Stimulated activated CD8-positive, alpha-beta memory T cell treated with anti-CD3 and anti-CD28 coated beads, Interleukin-4, amount 100 ng/mL, for 48 hours (primary cell): ENCODE data around the gene PEX11B.
"Not testable (repeated sequence)": the region's sequence is repeated elsewhere in the genome, so short reads cannot be mapped to it uniquely, and the experiment has no call there.

ENCODE experiments used
- DNase-seq: peaks from one replicate; pipeline ENCODE4 v3.0.0-alpha.2; 2020

Gene PEX11B

DNA sequence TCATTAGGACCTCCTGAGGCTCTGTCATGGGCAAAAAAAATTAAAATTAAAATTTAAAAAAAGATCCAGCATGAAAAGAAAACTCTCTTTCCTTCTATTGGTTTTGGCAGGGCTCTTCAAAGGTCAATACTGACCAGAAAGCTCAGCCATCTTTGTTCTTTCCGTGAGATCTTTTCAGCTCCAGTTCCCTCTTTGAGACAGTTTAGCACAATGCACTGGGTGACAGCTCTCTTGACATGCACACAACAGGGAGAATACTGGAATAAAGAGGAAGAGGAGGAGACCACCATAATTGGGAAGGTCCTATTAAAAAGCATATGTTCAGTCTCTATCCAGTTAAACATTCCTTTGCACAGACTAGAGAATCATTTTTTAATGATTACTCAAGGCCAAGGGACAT is 33.0 kb upstream of the PEX11B start:
- DNase-seq, result no peak

DNA sequence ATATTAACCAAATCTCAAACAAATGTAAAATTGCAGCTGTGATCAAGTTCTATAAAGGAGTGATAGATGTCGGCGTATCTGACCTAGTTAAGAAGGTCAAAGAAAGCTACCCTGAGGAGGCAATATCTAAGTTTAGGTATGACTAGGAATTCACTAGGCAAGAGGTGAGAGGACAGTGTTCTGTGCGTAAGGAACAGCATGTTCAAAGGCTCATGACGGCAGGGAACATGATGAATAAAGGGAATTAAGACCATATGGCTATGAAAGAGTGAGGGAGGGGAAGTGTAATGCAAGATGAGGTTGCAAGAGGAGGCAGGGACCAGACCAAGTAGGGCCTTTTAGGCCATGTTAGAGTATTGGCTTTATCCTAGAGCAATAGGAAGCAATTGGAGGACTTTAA is 30.7 kb upstream of the PEX11B start:
- DNase-seq, result no peak

DNA sequence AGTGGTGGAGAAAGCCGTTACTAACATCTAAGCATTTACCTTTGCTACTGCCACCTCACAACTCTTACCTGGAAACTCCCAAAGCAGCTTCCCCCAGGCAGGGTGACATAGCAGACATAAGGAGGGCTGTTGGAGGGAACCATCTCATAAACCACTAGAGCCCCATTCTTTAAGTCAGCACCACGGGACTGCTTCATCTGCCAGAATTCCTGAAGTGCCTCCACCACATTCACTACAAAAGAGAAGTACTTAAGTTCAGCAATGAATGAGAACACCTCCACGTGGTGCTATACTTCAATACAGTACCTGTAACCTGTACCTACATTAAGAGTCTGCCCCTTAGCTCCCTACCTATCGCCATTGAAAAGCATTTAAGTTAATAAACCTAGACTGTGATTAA is 29.0 kb upstream of the PEX11B start:
- no peak for DNase-seq

DNA sequence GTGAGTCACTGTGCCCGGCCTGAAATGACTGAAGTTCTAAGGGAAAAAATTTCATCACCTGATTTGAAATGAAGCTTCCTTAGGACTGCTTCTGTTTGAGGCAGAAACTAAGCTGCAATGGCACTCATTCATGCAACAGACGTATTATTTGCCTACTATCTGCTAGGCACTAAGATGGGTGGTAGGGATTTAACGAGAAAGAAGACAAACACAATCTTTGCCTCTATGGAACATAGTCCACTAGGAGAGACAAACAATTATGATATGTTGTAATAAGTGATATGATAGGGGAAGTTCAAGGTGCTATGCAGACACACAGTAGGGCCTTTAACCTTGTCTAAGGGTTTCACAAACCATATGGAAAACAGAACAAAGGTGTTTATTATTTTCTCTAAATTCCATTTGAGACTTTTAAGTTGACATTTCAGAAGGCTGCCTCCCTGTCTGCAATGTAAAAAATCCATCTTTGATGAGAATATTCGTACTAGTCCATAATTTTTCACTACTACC is 28.0 kb upstream of the PEX11B start:
- DNase-seq, result no peak

DNA sequence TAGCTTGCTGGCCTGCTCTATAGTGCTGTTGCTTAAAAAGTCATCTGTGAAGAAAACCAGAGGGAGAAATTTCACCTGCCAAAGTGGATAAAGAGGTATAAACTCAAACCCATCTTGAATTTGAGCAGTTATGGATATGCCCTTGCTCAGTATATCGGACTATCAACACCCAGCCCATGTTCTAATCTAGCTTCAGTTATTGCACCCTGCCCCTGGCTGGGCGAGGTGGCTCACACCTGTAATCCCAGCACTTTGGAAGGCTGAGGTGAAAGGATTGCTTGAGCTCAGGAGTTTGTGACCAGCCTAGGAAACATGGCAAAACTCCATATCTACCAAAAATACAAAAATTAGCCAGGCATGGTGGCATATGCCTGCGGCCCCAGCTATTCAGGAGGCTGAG is 26.0 kb upstream of the PEX11B start:
- no peak for DNase-seq

DNA sequence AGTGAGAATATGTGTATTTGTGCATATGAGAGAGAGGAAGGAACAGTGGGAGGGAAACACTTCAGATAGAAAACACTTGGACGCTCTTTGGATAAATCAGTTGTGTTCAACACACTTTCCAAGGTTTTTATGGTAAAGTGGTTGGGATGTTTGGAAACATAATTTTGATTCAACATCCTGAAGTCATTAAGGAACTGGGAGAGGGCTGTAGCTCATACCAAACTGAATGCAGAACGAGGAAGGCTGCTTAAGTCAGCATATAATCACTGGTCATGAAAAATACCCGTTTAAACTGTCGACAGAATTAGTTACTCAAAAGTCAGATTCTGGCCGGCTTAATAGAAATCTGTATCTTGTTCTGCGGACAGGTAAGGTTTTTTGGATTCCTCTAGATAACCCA is 24.4 kb upstream of the PEX11B start:
- no peak for DNase-seq

DNA sequence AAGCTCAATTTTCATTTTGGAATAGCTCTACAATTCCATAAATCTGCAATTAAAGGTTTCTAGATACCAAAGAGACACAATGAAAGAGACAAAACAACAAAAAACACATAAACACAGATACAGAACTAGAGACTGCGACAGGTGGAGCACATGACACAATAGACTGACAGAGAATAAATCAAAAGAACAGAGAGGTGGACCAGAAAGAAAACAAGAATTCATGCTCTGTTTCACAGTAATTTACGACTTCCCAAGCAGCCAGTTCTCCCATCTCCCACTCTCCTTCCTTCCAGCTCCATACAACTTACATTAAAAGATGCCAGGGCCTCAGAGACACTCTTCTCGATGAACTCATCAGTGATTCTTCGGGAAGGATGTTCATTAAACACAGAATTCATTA is 23.9 kb upstream of the PEX11B start:
- no peak for DNase-seq

DNA sequence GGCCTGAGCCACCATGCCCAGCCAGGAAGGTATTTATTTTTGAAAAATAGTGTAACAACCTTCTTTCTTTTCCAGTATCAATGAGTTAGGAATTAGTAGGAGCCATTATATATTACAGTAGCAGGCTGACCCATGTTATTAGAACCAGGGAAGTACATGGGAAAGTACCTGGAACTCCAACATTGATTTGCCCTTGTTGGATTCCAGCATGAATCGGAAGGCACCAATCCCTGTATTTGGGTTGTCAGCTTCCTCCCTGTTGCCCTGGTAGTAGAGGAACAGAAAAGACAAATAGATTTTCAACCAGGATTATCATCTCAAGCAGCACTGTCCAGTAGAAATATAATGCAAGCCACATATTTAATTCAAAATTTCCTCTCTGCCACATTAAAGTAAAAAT is 18.9 kb upstream of the PEX11B start:
- no peak for DNase-seq

DNA sequence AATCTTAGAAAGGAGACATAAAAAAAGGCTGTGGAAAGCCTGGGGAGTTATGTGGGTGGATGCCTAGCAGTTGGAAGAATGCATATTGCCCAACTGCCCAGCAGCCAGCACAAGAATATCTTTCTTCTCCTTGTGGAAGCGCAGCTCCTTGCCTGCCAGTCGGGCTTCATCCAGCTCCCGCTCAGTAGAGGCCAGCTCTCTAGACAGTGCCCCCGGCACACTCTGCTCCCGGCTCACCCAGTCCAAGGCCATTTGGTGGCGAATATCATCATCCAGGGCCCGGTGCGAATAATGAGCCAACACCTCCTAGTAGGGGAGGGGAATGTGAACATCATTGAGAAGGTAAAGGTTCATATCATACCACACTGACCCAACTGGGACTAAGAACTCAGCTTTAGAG is 17.7 kb upstream of the PEX11B start:
- no peak for DNase-seq

DNA sequence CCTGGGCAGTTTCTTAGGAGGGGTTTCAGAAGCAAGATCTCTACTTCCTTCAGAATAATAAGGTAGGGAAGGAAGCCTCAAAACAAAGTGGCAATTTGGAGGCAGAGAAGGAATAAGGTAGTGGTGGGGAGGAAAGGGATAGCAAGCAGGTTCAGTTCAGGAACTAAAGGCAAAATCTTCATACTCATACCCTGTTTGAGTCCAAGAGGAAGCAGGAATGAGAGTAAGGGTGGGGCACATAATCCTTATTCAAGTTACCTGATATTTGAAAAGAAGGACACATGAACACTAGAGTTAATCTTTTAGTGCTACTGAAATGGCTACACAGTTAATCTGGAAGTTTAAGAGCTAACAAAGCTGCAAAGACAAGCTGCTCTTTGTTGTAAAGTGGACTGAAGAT is 17.2 kb upstream of the PEX11B start:
- no peak for DNase-seq

DNA sequence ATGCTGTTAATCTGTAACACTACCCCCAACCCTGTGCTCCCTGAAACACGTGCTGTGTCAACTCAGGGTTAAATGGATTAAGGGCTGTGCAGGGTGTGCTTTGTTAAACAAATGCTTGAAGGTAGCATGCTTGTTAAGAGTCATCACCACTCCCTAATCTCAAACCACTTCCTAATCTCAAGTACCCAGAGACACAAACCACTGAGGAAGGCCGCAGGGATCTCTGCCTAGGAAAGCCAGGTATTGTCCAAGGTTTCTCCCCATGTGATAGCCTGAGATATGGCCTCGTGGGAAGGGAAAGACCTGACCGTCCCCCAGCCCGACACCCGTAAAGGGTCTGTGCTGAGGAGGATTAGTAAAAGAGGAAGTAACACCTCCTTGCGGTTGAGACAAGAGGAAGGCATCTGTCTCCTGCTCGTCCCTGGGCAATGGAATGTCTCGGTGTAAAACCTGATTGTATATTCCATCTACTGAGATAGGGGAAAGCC is 14.0 kb upstream of the PEX11B start:
- not testable (repeated sequence) for DNase-seq

DNA sequence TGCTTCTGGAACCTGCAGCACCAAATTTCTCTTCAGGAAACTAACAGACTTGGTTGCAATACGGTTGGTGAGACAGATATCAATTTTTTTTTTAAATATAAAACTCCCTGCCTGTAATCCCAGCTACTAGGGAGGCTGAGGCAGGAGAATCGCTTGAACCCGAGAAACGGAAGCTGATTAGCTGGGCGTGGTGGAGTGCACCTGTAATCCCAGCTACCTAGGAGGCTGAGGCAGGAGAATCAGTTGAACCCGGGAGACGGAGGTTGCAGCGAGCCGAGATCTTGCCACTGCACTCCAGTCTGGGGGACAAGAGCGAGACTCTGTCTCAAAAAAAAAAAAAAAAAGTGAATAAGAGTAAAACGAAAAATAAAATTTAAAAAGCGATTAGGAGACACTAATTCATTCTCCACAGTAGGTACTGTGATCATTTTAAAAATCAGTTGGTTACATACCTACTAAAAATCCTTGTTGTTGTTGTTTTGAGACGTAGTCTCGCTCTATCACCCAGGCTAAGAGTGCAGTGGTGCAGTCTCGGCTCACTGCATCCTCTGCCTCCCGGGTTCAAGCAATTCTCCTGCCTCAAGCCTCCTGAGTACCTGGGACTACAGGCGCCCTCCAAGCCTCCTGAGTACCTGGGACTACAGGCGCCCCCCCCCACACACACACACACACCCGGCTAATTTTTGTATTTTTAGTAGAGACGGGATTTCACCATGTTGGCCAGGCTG is 9.6 kb upstream of the PEX11B start:
- DNase-seq, result peak; percentile 36

DNA sequence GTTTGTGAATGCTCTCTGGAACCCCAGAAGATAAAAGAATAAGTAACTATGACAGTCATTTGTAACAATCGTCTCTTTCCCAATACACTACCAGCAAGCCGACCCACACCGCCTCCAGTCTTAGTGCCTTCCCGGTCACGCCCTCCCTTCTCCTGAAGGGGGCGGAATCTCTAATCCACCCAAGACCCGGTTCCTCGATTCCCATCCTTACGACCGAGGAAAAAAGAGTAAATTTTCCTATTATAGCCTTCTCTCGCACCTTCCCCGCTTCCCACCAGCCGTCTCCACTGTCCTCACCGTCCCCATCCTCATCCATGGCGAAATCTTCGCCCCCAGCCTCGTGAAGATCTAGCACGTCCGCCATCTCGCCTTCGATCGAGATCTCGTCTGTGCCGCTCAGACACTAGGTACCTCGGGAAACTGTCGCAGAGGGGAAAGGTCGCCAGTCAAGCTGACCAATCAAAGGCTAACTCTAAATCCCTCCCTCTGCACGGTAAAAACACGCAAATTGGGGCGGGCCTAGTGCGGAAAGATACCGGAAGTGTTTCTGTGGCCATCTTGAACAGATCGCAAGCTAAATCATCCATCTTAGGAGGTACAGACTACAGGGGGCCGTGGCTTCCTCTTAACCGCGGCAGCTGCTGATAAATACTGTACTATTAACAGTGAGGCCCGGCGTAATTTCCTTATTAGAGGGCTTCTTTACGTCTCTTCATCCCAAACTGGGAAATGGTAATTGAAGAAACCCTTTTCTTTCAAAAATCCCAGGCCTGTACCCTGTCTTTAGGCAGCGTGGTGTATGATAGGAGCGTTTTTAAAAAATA is 8.8 kb upstream of the PEX11B start, which contains the start of gene RBM8A:
Gene RBM8A, minus strand, starts transcription at position 422 of the 824 bp plus-strand sequence. Its CDS starts 58 bp downstream, at position 364.
- DNase-seq, result peak; percentile 92

DNA sequence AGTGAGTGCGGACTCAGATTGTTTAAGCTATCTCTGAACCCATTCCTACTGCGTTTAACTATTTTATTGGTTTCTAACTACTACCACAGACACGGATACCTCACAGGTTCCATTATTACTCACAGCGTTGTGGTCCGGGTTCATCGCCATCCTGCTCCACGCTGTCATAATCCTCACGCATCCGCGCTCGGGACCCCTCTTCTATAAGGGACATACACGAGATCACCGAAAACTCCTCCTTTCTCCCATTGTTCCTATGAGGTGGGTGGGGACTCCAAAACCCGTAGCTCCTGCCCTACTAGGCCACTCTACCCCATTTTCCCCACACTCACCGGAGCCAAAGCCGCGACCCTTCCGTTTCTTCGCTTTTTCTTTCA is 8.2 kb upstream of the PEX11B start:
- DNase-seq, result peak; percentile 71

DNA sequence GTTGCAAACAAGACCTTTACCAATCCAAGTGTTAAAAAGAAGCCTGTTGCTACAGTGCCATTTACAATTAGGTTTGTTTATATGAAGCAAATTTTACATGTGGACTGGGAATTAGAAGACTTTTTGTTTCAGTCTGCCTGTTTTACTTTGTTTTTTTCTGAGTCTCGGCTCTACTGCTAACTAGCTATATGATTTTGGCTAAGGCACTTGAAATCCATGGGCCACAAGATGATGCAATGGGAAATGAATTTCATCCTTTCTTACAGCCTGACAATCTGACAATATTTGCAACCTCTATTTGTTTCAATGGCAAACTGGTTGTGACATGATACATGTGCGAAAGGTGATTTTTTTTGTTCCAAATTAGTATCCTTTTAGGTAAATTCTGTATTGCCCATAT is 3.7 kb upstream of the PEX11B start:
- DNase-seq, result no peak

DNA sequence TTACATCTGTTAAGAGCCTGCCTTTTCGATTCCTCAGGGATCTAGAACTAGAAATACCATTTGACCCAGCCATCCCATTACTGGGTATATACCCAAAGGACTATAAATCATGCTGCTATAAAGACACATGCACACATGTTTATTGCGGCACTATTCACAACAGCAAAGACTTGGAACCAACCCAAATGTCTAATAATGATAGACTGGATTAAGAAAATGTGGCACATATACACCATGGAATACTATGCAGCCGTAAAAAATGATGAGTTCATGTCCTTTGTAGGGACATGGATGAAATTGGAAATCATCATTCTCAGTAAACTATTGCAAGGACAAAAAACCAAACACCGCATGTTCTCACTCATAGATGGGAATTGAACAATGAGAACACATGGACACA is 1.8 kb upstream of the PEX11B start:
- not testable (repeated sequence) for DNase-seq

DNA sequence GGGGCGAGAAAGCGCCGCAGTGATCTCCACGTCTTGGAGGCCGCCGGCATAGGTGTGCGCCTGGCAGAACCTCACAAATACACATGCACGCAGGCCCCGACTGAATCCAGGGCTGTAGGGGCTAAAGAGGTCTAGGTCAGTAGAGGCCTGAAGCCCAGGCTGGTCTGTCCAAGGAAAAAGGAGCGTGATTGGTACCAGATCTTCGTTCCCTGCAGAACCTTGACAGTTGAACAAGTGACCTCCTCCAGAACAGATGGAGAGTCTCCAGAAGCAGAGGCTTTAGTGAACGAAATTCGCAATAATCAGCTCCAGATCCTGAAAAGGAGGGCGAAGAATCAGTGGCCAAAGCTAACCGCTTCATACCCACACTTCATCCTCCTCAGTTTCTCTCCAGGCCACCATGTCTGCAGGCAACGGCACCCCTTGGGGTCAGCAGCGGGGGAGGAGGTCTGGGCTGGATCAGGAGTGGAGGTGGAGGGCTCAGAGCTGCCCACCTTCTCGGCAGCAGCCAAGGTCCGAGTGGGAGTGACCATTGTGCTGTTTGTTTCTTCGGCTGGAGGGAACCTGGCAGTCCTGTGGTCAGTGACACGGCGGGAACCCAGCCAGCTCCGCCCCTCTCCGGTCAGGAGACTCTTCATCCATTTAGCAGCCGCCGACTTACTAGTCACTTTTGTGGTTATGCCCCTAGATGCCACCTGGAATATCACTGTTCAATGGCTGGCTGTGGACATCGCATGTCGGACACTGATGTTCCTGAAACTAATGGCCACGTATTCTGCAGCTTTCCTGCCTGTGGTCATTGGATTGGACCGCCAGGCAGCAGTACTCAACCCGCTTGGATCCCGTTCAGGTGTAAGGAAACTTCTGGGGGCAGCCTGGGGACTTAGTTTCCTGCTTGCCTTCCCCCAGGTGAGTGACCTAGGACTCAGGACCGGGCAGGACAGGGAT is 749 bp upstream of the PEX11B start:
- peak; percentile 46 for DNase-seq

DNA sequence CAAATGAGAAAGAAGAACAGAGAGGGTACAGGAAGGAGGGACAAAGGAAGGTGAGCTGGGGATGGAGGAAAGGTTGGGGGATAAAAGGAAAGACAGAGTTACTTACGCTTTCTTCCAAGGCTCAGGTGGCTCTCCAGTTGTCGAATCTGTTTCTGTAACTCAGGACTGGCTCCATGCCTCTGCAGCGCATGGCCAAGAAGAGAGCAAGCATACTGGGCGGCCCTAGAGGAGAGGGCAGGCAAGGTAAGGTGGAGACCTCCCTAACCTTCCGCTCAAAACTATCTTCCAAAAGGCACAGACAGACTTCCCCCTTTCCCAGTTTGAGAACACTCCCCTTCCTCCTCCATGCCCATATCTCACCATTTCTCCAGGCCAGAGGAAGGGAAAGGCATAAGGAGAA is 922 bp downstream of the PEX11B start:
- DNase-seq, result no peak

DNA sequence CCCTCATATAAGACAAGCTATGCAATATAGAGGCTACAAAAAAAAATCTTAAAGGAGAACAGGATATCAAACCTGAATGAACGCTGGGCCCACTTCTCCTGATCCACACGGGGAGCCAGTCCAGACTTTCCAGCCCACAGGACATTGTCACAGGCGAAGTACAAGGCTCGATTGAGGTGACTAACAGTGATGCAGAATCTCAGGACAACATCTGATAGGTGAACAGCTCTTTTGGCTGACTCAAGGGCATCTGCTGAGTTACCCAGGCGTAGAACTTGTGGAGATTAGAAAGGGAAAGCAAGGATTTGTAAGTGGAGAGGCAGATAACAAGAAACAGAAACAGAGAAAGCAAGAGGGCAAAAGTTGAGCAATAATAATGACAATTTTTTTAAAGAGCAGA is 1.8 kb downstream of the PEX11B start:
- no peak for DNase-seq

DNA sequence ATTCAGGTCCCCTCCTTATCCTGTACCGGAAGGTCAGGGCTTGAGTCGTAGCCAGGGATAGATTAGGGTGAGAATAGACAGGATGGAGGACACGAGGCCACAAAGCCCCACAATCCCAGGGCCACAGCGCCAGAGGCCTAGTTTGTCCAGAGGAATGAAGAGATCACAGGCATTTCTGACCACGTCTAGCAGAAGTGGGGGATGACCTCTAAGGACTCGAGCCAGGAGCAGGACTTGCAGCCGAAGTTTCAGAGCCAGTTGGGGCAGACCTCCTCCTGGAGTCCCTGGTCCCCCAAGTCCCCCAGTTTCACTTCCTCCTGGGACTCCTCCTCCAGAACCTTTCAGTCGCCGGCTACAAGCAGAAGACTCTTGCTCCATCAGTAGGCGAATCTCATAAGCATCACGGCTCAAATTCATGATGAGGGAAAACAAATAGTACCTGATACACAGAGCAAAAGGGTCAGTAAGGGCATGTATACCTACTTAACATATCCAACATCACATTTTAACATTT is 6.3 kb downstream of the PEX11B start:
- DNase-seq, result no peak

DNA sequence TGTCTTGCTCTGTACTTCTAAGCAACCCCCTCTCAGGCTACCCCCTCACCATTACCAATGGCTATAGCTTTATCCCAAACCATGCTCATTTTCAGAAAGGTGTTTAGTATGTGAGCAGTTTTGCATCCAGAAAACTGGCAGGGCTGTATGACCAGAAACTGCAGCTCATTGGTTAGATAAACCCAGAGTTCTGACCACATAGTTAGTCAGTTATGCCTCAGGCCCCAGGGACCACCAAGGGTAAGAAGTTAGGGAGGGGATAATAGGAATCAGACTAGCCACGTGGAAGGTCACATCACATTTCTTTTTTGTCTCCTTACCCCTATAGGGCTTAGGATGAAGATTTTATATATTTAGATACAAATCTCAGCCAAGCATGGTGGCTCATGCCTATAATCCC is 9.9 kb downstream of the PEX11B start:
- DNase-seq, result no peak

DNA sequence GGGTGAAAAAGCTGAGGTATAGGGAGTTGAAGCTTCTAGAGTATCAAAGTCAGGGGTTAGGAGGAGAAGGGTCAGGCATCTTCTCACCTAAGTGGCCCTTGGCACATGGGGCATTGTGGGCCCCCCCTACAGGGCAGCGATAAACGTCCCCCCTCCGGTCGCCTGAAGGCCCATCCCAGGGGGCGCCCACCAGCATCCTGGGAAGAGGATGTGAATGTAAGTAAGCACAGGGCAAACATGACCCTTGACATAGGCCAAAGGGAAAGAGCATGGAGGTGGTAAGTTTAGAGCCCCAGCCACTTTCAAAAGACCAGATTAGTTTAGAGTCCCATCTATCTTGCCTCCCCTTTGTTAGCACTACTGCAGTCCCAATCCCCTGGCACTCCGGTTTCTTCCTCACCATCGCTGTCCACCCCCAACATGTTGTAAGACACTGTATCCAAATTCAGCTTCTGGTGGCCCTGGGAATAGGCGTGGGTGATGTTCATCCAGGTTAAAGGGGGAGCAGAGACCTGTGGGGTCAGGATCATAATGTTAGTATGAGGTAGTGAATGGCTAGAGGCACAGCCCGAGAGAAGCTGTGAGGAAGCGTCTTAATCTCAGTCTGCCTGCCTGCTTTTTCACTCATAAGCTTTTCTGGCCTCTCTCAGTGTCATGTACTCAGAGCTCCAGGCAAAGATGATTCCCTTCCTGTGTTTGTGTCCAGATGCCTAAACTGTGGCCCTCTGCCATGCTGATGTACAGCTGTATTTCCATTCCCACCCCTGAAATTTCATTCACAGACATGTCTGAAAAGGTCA is 11.4 kb downstream of the PEX11B start:
- no peak for DNase-seq
